Neural progenitor cell (in vitro differentiated cells): ENCODE results near the gene RORC. TPM values are rescaled to one million over a fixed set of nuclear protein-coding genes. Genes with fewer than 3 reads are reported as not detected.

ENCODE experiments used
- DNase-seq: peaks from one replicate; pipeline ENCODE4 v3.0.0-alpha.2; 2016; ENCODE audit warnings: low spot score
- H2AFZ ChIP-seq: fragments of 200-600 bp; sonication (generic); replicated peaks from 2 replicates; pipeline ENCODE4 v1.6.1; 2016; ENCODE audit warnings: antibody characterized with exemption
- H3F3A ChIP-seq: fragments of 200-600 bp; sonication (generic); 2 replicates; pipeline ENCODE4 v1.6.1; 2016; ENCODE audit warnings: antibody characterized with exemption, low read depth
- H3K27ac ChIP-seq: fragments of 200-600 bp; sonication (generic); 2 replicates; pipeline ENCODE4 v1.5.1; 2016; ENCODE audit warnings: mild to moderate bottlenecking
- H3K27me3 ChIP-seq: fragments of 200-600 bp; sonication (generic); 2 replicates; pipeline ENCODE4 v1.6.1; 2016; ENCODE audit warnings: mild to moderate bottlenecking, moderate library complexity
- H3K36me3 ChIP-seq: fragments of 200-600 bp; sonication (generic); 2 replicates; pipeline ENCODE4 v1.5.1; 2016
- H3K4me1 ChIP-seq: fragments of 200-600 bp; sonication (generic); 2 replicates; pipeline ENCODE4 v1.6.1; 2016; ENCODE audit warnings: mixed run types
- H3K4me2 ChIP-seq: fragments of 200-600 bp; sonication (generic); 2 replicates; pipeline ENCODE4 v1.6.1; 2016
- H3K4me3 ChIP-seq: fragments of 200-600 bp; sonication (generic); 2 replicates; pipeline ENCODE4 v1.5.1; 2016
- H3K79me2 ChIP-seq: fragments of 200-600 bp; sonication (generic); 2 replicates; pipeline ENCODE4 v1.6.1; 2016; ENCODE audit warnings: low read depth
- H3K9ac ChIP-seq: fragments of 200-600 bp; sonication (generic); 2 replicates; pipeline ENCODE4 v1.6.1; 2016
- H3K9me3 ChIP-seq: fragments of 200-600 bp; sonication (generic); 2 replicates; pipeline ENCODE4 v1.5.1; 2016; ENCODE audit warnings: low read depth
- H4K20me1 ChIP-seq: fragments of 200-600 bp; sonication (generic); 2 replicates; pipeline ENCODE4 v1.6.1; 2016; ENCODE audit warnings: low read depth
- H3K27ac Mint-ChIP-seq: 3 replicates; pipeline ENCODE4 v1.8.0; 2021; ENCODE audit warnings: mixed read lengths
- H3K27me3 Mint-ChIP-seq: 2 replicates; pipeline ENCODE4 v1.8.0; 2022; ENCODE audit warnings: low read depth, mild to moderate bottlenecking, inconsistent platforms, moderate library complexity, mixed read lengths; ENCODE audit not compliant: insufficient read depth
- H3K36me3 Mint-ChIP-seq: 3 replicates; pipeline ENCODE4 v1.8.0; 2021; ENCODE audit warnings: mixed read lengths
- H3K4me1 Mint-ChIP-seq: 3 replicates; pipeline ENCODE4 v1.8.0; 2021; ENCODE audit warnings: mixed read lengths
- H3K4me3 Mint-ChIP-seq: 3 replicates; pipeline ENCODE4 v1.8.0; 2021; ENCODE audit warnings: mild to moderate bottlenecking, moderate library complexity, mixed read lengths
- H3K9me3 Mint-ChIP-seq: 3 replicates; pipeline ENCODE4 v1.8.0; 2020; ENCODE audit warnings: mixed read lengths
- CTCF ChIP-seq: fragments of 200-600 bp; sonication (generic); IDR thresholded peaks from 2 replicates; pipeline ENCODE4 v1.5.1; 2017; ENCODE audit warnings: antibody characterized with exemption, mild to moderate bottlenecking
- EZH2 ChIP-seq: fragments of 200-600 bp; sonication (generic); IDR thresholded peaks from 2 replicates; pipeline ENCODE4 v1.6.1; 2017; ENCODE audit warnings: antibody characterized with exemption, mild to moderate bottlenecking, moderate library complexity
- EZH2phosphoT487 ChIP-seq: fragments of 200-600 bp; sonication (generic); IDR thresholded peaks from 2 replicates; pipeline ENCODE4 v1.6.1; 2017; ENCODE audit warnings: antibody characterized with exemption
- total RNA-seq: library from RNA; depleted of rRNA; stranded (reverse); fragments of >200 nt; gene quantifications from 2 replicates; pipeline ENCODE4 v1.2.3, GENCODE V29; 2015; ENCODE audit warnings: low replicate concordance

Gene RORC
- total RNA-seq, 1 donor from 2014 or later, result not detected

GRCh38 chr1:151846686-151847237 is 15.2 kb upstream of the RORC start:
- H3K36me3 ChIP-seq, result no peaks in the 10 kb centered on the region
- TF ChIP-seq EZH2 (no peak), CTCF (no peak), EZH2phosphoT487 (no peak)
- no peak for DNase-seq
- no peaks in the 10 kb centered on the region for H3K9me3 ChIP-seq
- peaks cover 4% of the 10 kb centered on the region for H3K4me1 ChIP-seq
- H3K9ac ChIP-seq, result no peak overlapping the region
- Mint-ChIP-seq H3K4me1 (peaks cover 7% of the 10 kb centered on the region), H3K9me3 (no peaks in the 10 kb centered on the region), H3K36me3 (no peaks in the 10 kb centered on the region), H3K4me3 (no peak overlapping the region), H3K27ac (no peak overlapping the region), H3K27me3 (peaks cover 13% of the 10 kb centered on the region)
- H4K20me1 ChIP-seq, result no peaks in the 10 kb centered on the region
- H3F3A ChIP-seq, result no peaks in the 10 kb centered on the region
- H2AFZ ChIP-seq, result no peak overlapping the region
- no peak overlapping the region for H3K4me2 ChIP-seq
- H3K79me2 ChIP-seq, result no peaks in the 10 kb centered on the region
- H3K27me3 ChIP-seq, result no peaks in the 10 kb centered on the region
- no peak overlapping the region for H3K4me3 ChIP-seq
- H3K27ac ChIP-seq, result no peak overlapping the region

- no peak overlapping the region for H3K4me3 Mint-ChIP-seq
- Histone ChIP-seq H3K4me2 (no peak overlapping the region), H3F3A (no peaks in the 10 kb centered on the region), H3K79me2 (no peaks in the 10 kb centered on the region), H3K27ac (no peak overlapping the region), H3K4me1 (peaks cover 4% of the 10 kb centered on the region), H3K9ac (no peak overlapping the region), H3K9me3 (no peaks in the 10 kb centered on the region), H2AFZ (no peak overlapping the region), H3K36me3 (no peaks in the 10 kb centered on the region), H3K4me3 (no peak overlapping the region), H3K27me3 (peaks cover 3% of the 10 kb centered on the region), H4K20me1 (no peaks in the 10 kb centered on the region)
- H3K36me3 Mint-ChIP-seq, result no peaks in the 10 kb centered on the region
- TF ChIP-seq EZH2phosphoT487 (no peak), CTCF (no peak), EZH2 (no peak)
- DNase-seq, result no peak
- H3K27ac Mint-ChIP-seq, result no peak overlapping the region
- peaks cover 10% of the 10 kb centered on the region for H3K27me3 Mint-ChIP-seq
- H3K9me3 Mint-ChIP-seq, result no peaks in the 10 kb centered on the region
- H3K4me1 Mint-ChIP-seq, result peaks cover 10% of the 10 kb centered on the region
Measured at GRCh38 chr1:151846062-151846568, 14.5 kb upstream of the RORC start.

DNA sequence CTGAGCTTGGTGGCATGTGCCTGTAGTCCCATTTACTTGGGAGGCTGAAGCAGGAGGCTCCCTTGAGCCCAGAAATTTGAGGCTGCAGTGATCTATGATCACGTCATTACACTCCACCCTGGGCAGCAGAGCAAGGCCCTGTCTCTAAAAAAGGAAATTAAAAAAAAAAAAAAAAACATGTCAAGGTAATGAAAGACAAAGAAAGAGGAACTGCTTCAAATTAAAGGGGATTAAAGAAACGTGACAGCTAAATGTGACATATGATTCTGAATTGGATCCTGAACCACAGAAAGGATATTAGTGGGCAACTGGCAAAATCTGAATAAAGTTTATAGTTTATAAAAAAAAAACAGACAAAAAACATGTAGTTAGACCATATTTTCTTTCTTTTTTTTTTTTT is 11.8 kb upstream of the RORC start:
- Histone ChIP-seq H4K20me1 (no peaks in the 10 kb centered on the region), H3K9ac (no peak overlapping the region), H2AFZ (no peak overlapping the region), H3F3A (peaks cover 11% of the 10 kb centered on the region), H3K27me3 (peaks cover 30% of the 10 kb centered on the region), H3K4me3 (no peak overlapping the region), H3K9me3 (no peaks in the 10 kb centered on the region), H3K4me1 (peaks cover 12% of the 10 kb centered on the region), H3K4me2 (no peak overlapping the region), H3K36me3 (no peaks in the 10 kb centered on the region), H3K79me2 (no peaks in the 10 kb centered on the region), H3K27ac (no peak overlapping the region)
- Mint-ChIP-seq H3K27ac (no peak overlapping the region), H3K4me3 (no peak overlapping the region), H3K4me1 (peaks cover 21% of the 10 kb centered on the region), H3K9me3 (no peaks in the 10 kb centered on the region), H3K27me3 (peaks cover 30% of the 10 kb centered on the region), H3K36me3 (no peaks in the 10 kb centered on the region)
- no peak for TF ChIP-seq CTCF
- TF ChIP-seq EZH2, result no peak
- no peak for TF ChIP-seq EZH2phosphoT487
- no peak for DNase-seq
